Breast epithelium (tissue), 3 donors: ENCODE data around the gene LCLAT1.

Source experiments
- CTCF ChIP-seq, 3 donors: fragments of 450-650 bp; IDR thresholded peaks; one replicate each; pipeline ENCODE4 v1.5.1; 2016 to 2017; ENCODE audit warnings: antibody characterized with exemption in 3 of 3, mild to moderate bottlenecking in 3 of 3, moderate library complexity in 3 of 3
- POLR2A ChIP-seq: fragments of 450-650 bp; IDR thresholded peaks from one replicate; pipeline ENCODE4 v1.6.1; 2016; ENCODE audit warnings: antibody characterized with exemption, mild to moderate bottlenecking, moderate library complexity
- POLR2AphosphoS5 ChIP-seq, 3 donors: sonication (generic); formaldehyde crosslinking; IDR thresholded peaks; one replicate each; pipeline ENCODE4 v1.6.1; 2017; ENCODE audit warnings: antibody characterized with exemption in 3 of 3

- TF ChIP-seq POLR2AphosphoS5 (IDR thresholded peaks at IDR 0.05), result no peak
- no peak for TF ChIP-seq CTCF (IDR thresholded peaks at IDR 0.05)
- no peak for TF ChIP-seq POLR2A
Measured at GRCh38 chr2:30549096-30549495, 102.0 kb downstream of the LCLAT1 start.
